ENCODE results near the gene CTNNA3.
A peak's percentile ranks its signal among the peaks of the same experiment; 100 is the strongest.

Gene CTNNA3

GRCh38 chr10:65952086-65952485, 1743.9 kb downstream of the CTNNA3 start:
- DNase-seq = no peak

GRCh38 chr10:65950075-65950474, 1745.9 kb downstream of the CTNNA3 start:
- DNase-seq = peak in 1 of 3 donors; percentile 5

- DNase-seq = no peak
Measured at GRCh38 chr10:65949526-65949925, 1746.5 kb downstream of the CTNNA3 start.

GRCh38 chr10:65945061-65945460, 1750.9 kb downstream of the CTNNA3 start:
- DNase-seq = no peak

GRCh38 chr10:65943451-65943850, 1752.5 kb downstream of the CTNNA3 start:
- DNase-seq = no peak

GRCh38 chr10:65940816-65941662, 1755.0 kb downstream of the CTNNA3 start:
- DNase-seq = no peak

- DNase-seq = no peak
Measured at GRCh38 chr10:65940105-65940504, 1755.9 kb downstream of the CTNNA3 start.

GRCh38 chr10:65931291-65932070, 1764.5 kb downstream of the CTNNA3 start:
- DNase-seq = no peak

- peak in 1 of 3 donors; percentile 0 for DNase-seq
Measured at GRCh38 chr10:65911151-65911835, 1784.7 kb downstream of the CTNNA3 start.

GRCh38 chr10:65910209-65910608, 1785.8 kb downstream of the CTNNA3 start:
- no peak for DNase-seq

- no peak for DNase-seq
Measured at GRCh38 chr10:65907199-65907712, 1788.7 kb downstream of the CTNNA3 start.

GRCh38 chr10:65903620-65904019, 1792.4 kb downstream of the CTNNA3 start:
- DNase-seq = no peak

- no peak for DNase-seq
Measured at GRCh38 chr10:65900271-65900670, 1795.7 kb downstream of the CTNNA3 start.

GRCh38 chr10:65898055-65898454, 1797.9 kb downstream of the CTNNA3 start:
- no peak for DNase-seq

GRCh38 chr10:65894961-65895360, 1801.0 kb downstream of the CTNNA3 start:
- no peak for DNase-seq

- no peak for DNase-seq
Measured at GRCh38 chr10:65894379-65894778, 1801.6 kb downstream of the CTNNA3 start.

GRCh38 chr10:65893676-65894075, 1802.3 kb downstream of the CTNNA3 start:
- DNase-seq = no peak

- no peak for DNase-seq
Measured at GRCh38 chr10:65892284-65892683, 1803.7 kb downstream of the CTNNA3 start.

- no peak for DNase-seq
Measured at GRCh38 chr10:65891073-65891981, 1804.7 kb downstream of the CTNNA3 start.

GRCh38 chr10:65864529-65864928, 1831.5 kb downstream of the CTNNA3 start:
- DNase-seq = no peak

- DNase-seq = no peak
Measured at GRCh38 chr10:65864036-65864435, 1832.0 kb downstream of the CTNNA3 start.
